C4-2B (cell line): ENCODE results near the gene TANC1.

ENCODE experiments used
- CTCF ChIP-seq: fragments of 450-650 bp; conservative IDR thresholded peaks from 2 replicates; pipeline ENCODE4 v1.5.1; 2017; ENCODE audit warnings: mild to moderate bottlenecking
- ZFX ChIP-seq: fragments of 450-650 bp; IDR thresholded peaks from 2 replicates; pipeline ENCODE4 v1.6.1; 2017

GRCh38 chr2:159017837-159018236 is 49.4 kb downstream of the TANC1 start:
- no peak for TF ChIP-seq CTCF
- no peak for TF ChIP-seq ZFX
